ENCODE results near the gene MTMR3. TPM values are rescaled to one million over a fixed set of nuclear protein-coding genes. Genes with fewer than 3 reads are reported as not detected.

The MTMR3 gene
- total RNA-seq, 2 experiments from 2014 or later: 57.8 to 60.6 TPM

GRCh38 chr22:30038219-30038618, 155.2 kb downstream of the MTMR3 start:
- no peaks in the 10 kb centered on the region for H3K9me3 Mint-ChIP-seq
- no peaks in the 10 kb centered on the region for H3K9me3 ChIP-seq (ENCODE audit: control insufficient read depth in 1 of 2, insufficient read depth in 1 of 2, low read length in 2 of 2)
- H3K36me3 Mint-ChIP-seq (ENCODE audit: low read depth): no peaks in the 10 kb centered on the region
- intact Hi-C loops (cut with DNase I, micrococcal nuclease): no loop called here
- no peak overlapping the region for H3K4me3 Mint-ChIP-seq
- no peak overlapping the region for H3K4me3 ChIP-seq (ENCODE audit: low read length)
- DNase-seq (no peak), ATAC-seq (ENCODE audit: poor library complexity) (no peak)
- H3K27me3 ChIP-seq (ENCODE audit: control insufficient read depth in 1 of 2, insufficient read depth in 2 of 2, low read length in 2 of 2): no peaks in the 10 kb centered on the region
- no peaks in the 10 kb centered on the region for H3K4me1 ChIP-seq (ENCODE audit: insufficient read depth, low read length)
- no peak overlapping the region for H3K27ac ChIP-seq (ENCODE audit: low read depth in 1 of 2, low read length in 2 of 2)
- H3K4me1 Mint-ChIP-seq (ENCODE audit: low read depth): no peaks in the 10 kb centered on the region
- no peak overlapping the region for H3K27ac Mint-ChIP-seq
- POLR2A ChIA-PET: no interaction called here
- CTCF ChIA-PET: no interaction called here
- H3K36me3 ChIP-seq (ENCODE audit: insufficient read depth, low read length): no peaks in the 10 kb centered on the region
- no peak for TF ChIP-seq CTCF (IDR thresholded peaks at IDR 0.05)
- H3K27me3 Mint-ChIP-seq: peaks cover 7% of the 10 kb centered on the region

GRCh38 chr22:30040499-30041260, 157.7 kb downstream of the MTMR3 start:
- H3K36me3 ChIP-seq (ENCODE audit: insufficient read depth, low read length): no peaks in the 10 kb centered on the region
- no peak overlapping the region for H3K27ac Mint-ChIP-seq
- no peak overlapping the region for H3K27ac ChIP-seq (ENCODE audit: low read depth in 1 of 2, low read length in 2 of 2)
- no peaks in the 10 kb centered on the region for H3K4me1 ChIP-seq (ENCODE audit: insufficient read depth, low read length)
- no peak overlapping the region for H3K4me3 ChIP-seq (ENCODE audit: low read length)
- ATAC-seq (ENCODE audit: poor library complexity): no peak
- ChIA-PET POLR2A (no interaction called here), CTCF (no interaction called here)
- H3K4me3 Mint-ChIP-seq: no peak overlapping the region
- H3K9me3 ChIP-seq (ENCODE audit: control insufficient read depth in 1 of 2, insufficient read depth in 1 of 2, low read length in 2 of 2): no peaks in the 10 kb centered on the region
- no peaks in the 10 kb centered on the region for H3K9me3 Mint-ChIP-seq
- no peaks in the 10 kb centered on the region for H3K4me1 Mint-ChIP-seq (ENCODE audit: low read depth)
- H3K36me3 Mint-ChIP-seq (ENCODE audit: low read depth): no peaks in the 10 kb centered on the region
- DNase-seq: no peak
- intact Hi-C loops (cut with DNase I, micrococcal nuclease): no loop called here
- no peak for TF ChIP-seq CTCF (IDR thresholded peaks at IDR 0.05)
- no peaks in the 10 kb centered on the region for H3K27me3 ChIP-seq (ENCODE audit: control insufficient read depth in 1 of 2, insufficient read depth in 2 of 2, low read length in 2 of 2)
- H3K27me3 Mint-ChIP-seq: peaks cover 7% of the 10 kb centered on the region

GRCh38 chr22:30041475-30041874, 158.5 kb downstream of the MTMR3 start:
- peaks cover under 1% of the 10 kb centered on the region for H3K4me1 ChIP-seq (ENCODE audit: insufficient read depth, low read length)
- no peak overlapping the region for H3K4me3 ChIP-seq (ENCODE audit: low read length)
- ATAC-seq (ENCODE audit: poor library complexity) (no peak), DNase-seq (no peak)
- no peaks in the 10 kb centered on the region for H3K36me3 ChIP-seq (ENCODE audit: insufficient read depth, low read length)
- H3K27me3 ChIP-seq (ENCODE audit: control insufficient read depth in 1 of 2, insufficient read depth in 2 of 2, low read length in 2 of 2): no peaks in the 10 kb centered on the region
- POLR2A ChIA-PET: no interaction called here
- no peak overlapping the region for H3K4me3 Mint-ChIP-seq
- H3K27me3 Mint-ChIP-seq: peaks cover 7% of the 10 kb centered on the region
- TF ChIP-seq CTCF (IDR thresholded peaks at IDR 0.05): no peak
- H3K9me3 ChIP-seq (ENCODE audit: control insufficient read depth in 1 of 2, insufficient read depth in 1 of 2, low read length in 2 of 2): no peaks in the 10 kb centered on the region
- no peak overlapping the region for H3K27ac Mint-ChIP-seq
- no peak overlapping the region for H3K27ac ChIP-seq (ENCODE audit: low read depth in 1 of 2, low read length in 2 of 2)
- no peaks in the 10 kb centered on the region for H3K4me1 Mint-ChIP-seq (ENCODE audit: low read depth)
- intact Hi-C loops (cut with DNase I, micrococcal nuclease): no loop called here
- H3K9me3 Mint-ChIP-seq: no peaks in the 10 kb centered on the region
- CTCF ChIA-PET: no interaction called here
- H3K36me3 Mint-ChIP-seq (ENCODE audit: low read depth): no peaks in the 10 kb centered on the region

Data from CD4-positive, alpha-beta T cell (primary cell).